Rectal smooth muscle tissue (tissue), 1 donor: ENCODE data around the gene KCNJ6.

Experiments used
- H3K27ac ChIP-seq: one replicate; pipeline ENCODE4 v1.7.0; 2013; ENCODE audit warnings: low read depth, low read length, inconsistent platforms
- H3K27me3 ChIP-seq: one replicate; pipeline ENCODE4 v1.7.0; 2013; ENCODE audit warnings: low read length; ENCODE audit not compliant: control insufficient read depth, insufficient read depth
- H3K36me3 ChIP-seq: one replicate; pipeline ENCODE4 v1.7.0; 2013; ENCODE audit warnings: low read length; ENCODE audit not compliant: control insufficient read depth, insufficient read depth
- H3K4me1 ChIP-seq: one replicate; pipeline ENCODE4 v1.7.0; 2013; ENCODE audit warnings: low read length; ENCODE audit not compliant: control insufficient read depth, insufficient read depth
- H3K4me3 ChIP-seq: one replicate; pipeline ENCODE4 v1.7.0; 2013; ENCODE audit warnings: low read length
- H3K9ac ChIP-seq: one replicate; pipeline ENCODE4 v1.7.0; 2013; ENCODE audit warnings: low read length

Gene KCNJ6

DNA sequence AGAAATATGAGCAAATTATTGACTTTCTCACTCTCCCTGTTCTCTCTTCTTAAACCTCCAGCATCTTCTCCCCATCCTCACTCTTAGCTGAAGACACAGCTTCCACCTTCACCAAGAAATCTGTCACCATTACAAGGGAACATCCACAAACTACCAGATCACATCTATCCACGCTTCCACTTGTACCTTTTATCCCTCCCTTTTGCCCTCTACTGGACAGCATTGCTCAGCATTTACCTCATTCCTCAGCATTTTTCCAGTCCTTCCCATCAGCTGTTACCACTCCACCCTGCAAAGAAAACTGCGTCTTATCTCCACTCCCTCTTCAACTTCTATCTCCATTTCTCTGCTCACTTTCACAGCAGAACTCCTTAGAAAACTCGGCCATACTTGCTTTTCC, 42.6 kb downstream of the KCNJ6 start:
- Histone ChIP-seq H3K36me3 (no peaks in the 10 kb centered on the region), H3K4me3 (no peak overlapping the region), H3K9ac (no peak overlapping the region), H3K27ac (no peak overlapping the region), H3K27me3 (peaks cover 2% of the 10 kb centered on the region), H3K4me1 (no peaks in the 10 kb centered on the region)

DNA sequence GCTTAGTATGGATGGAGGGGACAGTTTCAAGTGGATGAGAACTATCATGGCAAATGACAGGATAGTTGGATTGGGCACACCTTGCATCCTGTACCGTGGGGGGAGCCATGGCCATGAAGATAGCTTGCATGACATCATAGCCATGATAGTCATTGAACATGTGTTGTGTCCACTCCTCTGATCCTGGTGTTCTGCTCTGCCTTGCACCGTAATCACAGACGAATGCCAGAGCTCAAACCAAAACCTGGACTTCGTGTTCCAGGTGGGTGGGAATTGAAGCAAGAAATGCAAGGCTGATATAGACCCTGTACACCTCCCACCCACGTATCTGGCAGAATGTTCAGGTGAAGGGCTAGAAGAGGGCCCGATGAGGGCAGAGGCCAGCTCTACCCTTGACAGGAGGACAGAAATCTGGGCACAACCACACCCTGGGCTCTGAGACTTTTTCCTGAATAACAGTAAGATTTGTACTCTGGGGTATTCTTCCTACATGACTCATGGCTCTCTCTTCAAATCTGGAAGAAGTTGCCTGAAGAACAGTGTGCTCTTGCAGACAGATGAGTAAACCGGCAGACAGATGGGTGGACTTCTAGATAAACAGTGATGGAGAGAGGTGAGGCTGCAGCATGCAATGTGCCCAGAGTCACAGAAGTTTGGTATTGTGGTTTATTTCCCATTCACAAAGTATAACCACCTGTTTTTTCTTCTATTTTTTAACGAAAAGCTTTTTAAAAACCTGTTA, 45.0 kb downstream of the KCNJ6 start:
- H3K4me3 ChIP-seq, result no peak overlapping the region
- no peak overlapping the region for H3K9ac ChIP-seq
- peaks cover 2% of the 10 kb centered on the region for H3K27me3 ChIP-seq
- no peaks in the 10 kb centered on the region for H3K36me3 ChIP-seq
- H3K4me1 ChIP-seq, result no peaks in the 10 kb centered on the region
- no peak overlapping the region for H3K27ac ChIP-seq

DNA sequence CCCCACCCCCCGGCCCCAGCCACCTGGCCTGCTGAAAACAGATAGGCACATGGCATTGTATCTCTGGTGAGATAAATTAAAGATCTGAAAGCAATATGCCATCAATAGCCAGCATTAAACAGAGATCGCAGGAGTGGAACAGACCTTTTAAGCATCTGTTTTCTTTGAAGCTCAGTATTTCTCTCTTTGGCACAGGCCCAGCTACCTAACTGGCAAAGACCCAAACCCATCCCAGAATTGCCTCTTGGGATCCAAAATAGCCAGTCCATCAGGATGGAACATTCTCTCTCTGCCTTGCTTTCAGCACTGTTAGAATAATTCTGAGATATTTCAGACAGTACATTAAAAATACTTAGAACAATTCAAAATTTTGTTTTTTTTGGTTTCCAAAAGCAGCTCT, 46.0 kb downstream of the KCNJ6 start:
- no peak overlapping the region for H3K27ac ChIP-seq
- H3K9ac ChIP-seq, result no peak overlapping the region
- peaks cover 2% of the 10 kb centered on the region for H3K27me3 ChIP-seq
- H3K4me1 ChIP-seq, result no peaks in the 10 kb centered on the region
- no peak overlapping the region for H3K4me3 ChIP-seq
- no peaks in the 10 kb centered on the region for H3K36me3 ChIP-seq

DNA sequence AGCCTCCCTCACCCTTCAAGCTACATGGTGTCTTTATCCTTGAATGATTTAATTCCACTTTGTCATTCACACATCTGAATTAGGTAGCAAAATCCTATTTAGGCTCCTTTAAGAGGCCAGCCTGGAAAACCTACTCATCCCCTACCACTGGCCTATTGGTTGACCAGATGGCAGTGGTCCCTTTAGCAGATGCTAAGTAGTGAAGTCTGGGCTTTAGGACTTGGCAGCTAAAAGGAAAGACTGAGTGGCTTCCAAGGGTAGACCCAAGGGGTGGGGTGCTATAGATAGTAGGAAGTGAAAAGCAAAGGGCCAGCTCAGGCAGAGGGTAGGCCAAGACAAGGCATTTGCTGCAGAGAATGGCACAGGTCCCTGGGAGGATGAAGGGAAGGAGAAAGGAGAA, 46.6 kb downstream of the KCNJ6 start:
- H3K9ac ChIP-seq, result no peak overlapping the region
- no peak overlapping the region for H3K4me3 ChIP-seq
- no peaks in the 10 kb centered on the region for H3K36me3 ChIP-seq
- peaks cover 2% of the 10 kb centered on the region for H3K27me3 ChIP-seq
- no peak overlapping the region for H3K27ac ChIP-seq
- H3K4me1 ChIP-seq, result no peaks in the 10 kb centered on the region

DNA sequence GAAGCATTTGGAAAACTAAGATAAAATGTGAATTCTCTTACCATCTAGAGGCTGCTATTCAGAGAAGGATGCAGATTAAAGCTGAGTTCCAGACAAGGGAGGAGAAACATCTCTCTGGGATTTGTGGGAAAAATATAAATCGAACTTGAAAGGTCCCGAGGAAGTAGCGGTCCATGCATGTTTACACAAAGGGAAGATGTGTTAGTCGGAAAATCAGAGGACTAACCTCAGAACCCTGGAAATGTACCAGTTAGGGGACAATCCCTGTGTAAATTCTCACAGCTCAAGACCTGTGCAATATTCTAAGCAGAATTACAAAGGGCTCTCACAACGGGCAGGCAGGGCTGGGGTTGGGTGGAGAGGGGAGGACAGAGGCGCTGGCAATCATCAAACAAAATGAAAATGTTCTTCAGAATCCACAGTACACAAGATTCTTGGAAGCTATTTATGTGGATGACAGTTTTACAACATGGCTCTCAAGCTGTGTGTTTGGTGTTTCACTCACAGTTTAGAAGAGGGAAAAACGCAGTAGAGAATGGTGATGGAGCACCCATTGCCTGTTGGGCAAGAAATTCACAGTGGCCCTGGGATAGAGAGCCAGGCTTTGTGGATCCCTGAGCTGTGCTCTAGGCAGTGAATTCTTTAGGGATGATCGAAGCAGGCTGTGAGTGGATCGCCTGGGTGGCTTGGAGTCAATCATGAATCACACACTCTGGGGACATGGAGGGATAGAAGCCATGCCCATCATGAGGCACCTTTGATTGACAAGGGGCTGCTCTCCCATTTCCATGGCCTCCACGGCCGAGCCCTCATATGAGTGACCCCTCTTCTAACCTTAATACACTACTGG, 47.6 kb downstream of the KCNJ6 start:
- no peak overlapping the region for H3K27ac ChIP-seq
- no peak overlapping the region for H3K4me3 ChIP-seq
- no peak overlapping the region for H3K9ac ChIP-seq
- H3K36me3 ChIP-seq, result no peaks in the 10 kb centered on the region
- H3K4me1 ChIP-seq, result no peaks in the 10 kb centered on the region
- H3K27me3 ChIP-seq, result peaks cover 2% of the 10 kb centered on the region

DNA sequence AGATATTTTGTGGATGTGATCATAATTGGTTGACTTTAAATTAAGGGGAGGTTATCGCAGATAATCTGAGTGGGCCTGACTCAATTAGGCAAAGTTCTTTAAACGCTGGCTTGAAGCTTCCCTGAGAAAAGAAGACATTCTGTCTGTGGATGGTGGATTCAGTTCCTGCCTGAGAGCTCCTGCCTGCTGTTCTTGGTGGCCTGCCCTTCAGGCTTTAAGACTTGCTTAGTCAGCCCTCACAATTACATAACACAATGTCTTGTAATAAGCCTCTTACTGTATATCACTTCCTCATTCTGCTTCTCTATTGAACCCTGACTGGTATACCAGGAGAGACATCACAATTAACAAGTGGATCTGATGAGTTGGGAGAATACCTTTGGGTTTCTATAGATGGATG, 50.2 kb downstream of the KCNJ6 start:
- Histone ChIP-seq H3K4me3 (no peak overlapping the region), H3K27me3 (no peaks in the 10 kb centered on the region), H3K36me3 (no peaks in the 10 kb centered on the region), H3K4me1 (no peaks in the 10 kb centered on the region), H3K27ac (no peak overlapping the region), H3K9ac (no peak overlapping the region)

DNA sequence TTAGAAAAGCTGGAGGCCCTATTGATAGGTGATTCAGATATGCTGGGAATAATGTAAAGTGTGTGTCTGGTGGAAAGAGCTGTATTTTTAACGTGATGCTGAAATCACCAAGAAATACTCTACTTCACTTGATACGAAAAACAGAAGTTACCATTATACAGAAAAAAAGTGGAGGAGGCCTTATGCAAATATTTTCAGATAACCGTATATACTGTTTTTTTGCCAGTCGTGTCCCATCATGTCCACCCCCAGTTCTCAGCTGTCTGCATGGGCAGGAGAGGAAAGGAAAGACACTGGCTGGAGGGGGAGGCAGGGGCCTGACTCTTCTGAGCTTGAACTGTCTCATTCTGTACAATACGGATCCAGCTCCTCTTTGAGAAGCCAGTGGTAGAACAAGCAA, 51.1 kb downstream of the KCNJ6 start:
- Histone ChIP-seq H3K36me3 (no peaks in the 10 kb centered on the region), H3K27ac (no peak overlapping the region), H3K9ac (no peak overlapping the region), H3K4me3 (no peak overlapping the region), H3K4me1 (no peaks in the 10 kb centered on the region), H3K27me3 (no peaks in the 10 kb centered on the region)

DNA sequence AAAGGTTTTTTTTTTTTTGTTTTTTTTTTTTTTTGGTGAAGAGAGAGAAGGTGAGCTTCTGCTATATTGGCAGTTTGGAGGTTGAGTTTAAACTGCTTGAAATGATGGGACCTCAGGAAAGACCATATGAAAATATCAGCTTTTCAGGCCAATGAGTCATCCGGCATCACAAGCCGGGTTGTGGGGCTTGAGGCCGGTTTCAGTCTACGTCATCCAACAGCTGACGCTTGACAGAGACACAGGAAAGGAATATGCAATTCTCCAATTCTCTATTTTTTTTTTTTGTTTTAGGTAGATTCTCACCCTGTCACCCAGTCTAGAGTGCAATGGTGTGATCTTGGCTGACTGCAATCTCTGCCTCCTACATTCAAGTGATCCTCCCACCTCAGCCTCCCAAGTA, 52.4 kb downstream of the KCNJ6 start:
- H3K9ac ChIP-seq, result no peak overlapping the region
- no peak overlapping the region for H3K4me3 ChIP-seq
- no peaks in the 10 kb centered on the region for H3K27me3 ChIP-seq
- H3K4me1 ChIP-seq, result no peaks in the 10 kb centered on the region
- H3K36me3 ChIP-seq, result no peaks in the 10 kb centered on the region
- no peak overlapping the region for H3K27ac ChIP-seq

DNA sequence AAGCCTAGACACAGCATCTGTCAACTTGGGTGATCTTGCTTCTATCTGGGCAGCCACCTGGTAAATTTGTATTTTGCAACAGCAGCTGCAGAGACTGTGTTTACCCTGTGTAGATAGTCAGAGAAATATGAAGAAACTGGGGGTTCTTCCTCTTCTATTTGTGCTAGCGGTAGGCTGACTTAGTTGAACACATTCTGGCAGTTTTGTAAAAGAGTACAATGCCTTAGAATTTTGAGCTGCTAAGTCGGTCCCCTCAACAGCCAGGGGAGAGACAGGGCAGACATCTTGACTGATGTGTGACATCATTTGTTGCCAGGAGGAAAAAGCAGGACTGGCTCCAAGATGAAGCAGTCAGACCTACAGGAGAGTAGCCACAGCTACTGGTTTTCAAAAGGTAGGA, 53.7 kb downstream of the KCNJ6 start:
- Histone ChIP-seq H3K4me3 (no peak overlapping the region), H3K27ac (no peak overlapping the region), H3K4me1 (no peaks in the 10 kb centered on the region), H3K9ac (no peak overlapping the region), H3K36me3 (no peaks in the 10 kb centered on the region), H3K27me3 (no peaks in the 10 kb centered on the region)

DNA sequence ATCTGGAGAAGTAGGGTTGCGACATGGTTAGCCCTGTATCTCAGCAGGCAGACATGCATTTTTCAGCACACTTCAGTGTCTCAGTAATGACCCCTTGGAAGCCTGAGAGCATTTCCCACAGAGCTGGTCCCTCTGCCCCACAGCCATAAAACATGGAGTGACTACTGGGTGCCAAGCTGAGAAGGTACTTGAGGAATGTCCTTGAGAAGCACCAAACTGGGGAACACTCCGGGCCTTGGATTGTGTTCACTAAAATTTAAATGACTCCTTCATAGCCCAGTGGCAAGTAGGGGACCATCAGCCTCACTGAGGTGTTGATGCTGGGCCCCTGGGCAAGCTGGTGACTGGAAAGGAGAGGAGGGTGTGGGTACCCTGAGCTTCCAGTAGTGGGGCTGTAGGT, 54.7 kb downstream of the KCNJ6 start:
- H3K36me3 ChIP-seq, result no peaks in the 10 kb centered on the region
- H3K4me1 ChIP-seq, result no peaks in the 10 kb centered on the region
- H3K9ac ChIP-seq, result no peak overlapping the region

DNA sequence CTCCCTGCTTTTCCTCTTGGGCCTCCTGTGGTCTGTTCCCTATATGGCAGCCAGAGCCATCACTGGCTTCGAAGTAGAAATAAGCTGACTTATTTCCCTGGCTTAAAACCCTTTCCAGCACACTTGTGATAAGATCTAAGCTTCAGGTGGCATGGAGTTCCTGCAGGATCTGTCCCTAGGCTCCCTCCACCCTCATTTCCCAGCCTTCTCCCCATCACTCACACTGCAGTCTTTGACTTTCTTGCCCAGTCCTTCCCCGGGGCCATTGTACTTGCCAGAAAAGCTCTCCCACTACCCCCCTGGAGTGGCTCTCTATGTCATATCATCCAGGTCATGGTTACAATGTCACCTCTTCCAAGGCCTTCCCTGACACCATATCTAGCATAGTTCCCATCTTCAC, 55.8 kb downstream of the KCNJ6 start:
- no peak overlapping the region for H3K27ac ChIP-seq
- no peaks in the 10 kb centered on the region for H3K4me1 ChIP-seq
- H3K9ac ChIP-seq, result no peak overlapping the region
- H3K36me3 ChIP-seq, result no peaks in the 10 kb centered on the region
- no peaks in the 10 kb centered on the region for H3K27me3 ChIP-seq
- H3K4me3 ChIP-seq, result no peak overlapping the region

More for the DNA sequence above, 54.7 kb downstream of the KCNJ6 start:
- H3K4me3 ChIP-seq, result no peak overlapping the region
- H3K27me3 ChIP-seq, result no peaks in the 10 kb centered on the region
- no peak overlapping the region for H3K27ac ChIP-seq

DNA sequence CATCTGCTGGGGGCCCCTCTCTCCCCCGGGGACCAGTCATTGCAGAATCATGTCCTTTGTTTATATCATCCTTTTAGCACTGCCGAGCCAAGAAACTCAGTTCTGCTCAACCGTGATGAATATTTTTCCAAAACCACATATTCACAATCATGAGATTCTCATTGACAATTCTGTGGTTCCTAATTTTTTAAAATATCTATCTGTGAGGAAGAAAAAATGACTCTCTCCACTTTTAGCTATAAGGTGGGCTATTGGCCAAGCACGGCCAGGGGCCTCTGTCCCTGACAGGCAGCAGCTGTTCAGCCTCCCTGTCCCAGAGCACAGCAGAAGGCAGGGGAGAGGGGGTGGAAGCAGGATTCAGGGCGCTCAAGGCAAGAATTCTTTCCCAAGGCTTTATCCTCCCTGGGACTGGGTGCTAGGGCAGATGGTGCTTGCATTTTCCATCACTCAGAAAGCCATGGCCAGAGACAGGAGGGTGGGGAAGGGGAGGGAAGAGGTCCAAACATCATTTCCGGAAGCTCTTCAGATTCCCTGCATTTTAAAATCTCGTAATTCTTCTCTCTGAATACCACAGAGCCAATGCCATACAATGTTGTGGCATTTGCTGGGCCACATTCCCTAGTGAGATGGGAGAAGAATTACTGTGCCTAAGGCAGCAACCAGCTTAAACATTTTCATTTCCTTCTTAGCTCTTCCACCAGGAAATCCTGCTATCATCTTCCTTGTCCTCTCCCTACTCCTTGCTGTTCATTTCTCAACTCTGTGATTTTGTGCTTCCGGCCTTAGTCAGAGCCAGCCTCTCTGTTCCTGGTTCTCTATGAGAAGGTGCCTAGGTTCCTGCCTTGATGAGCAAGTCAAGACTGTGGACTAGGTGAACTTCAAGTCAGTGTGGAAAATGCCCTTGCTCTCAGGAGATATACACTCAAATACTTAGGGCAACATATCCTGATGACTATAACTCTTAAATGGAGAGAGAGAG, 60.3 kb downstream of the KCNJ6 start:
- Histone ChIP-seq H3K9ac (no peak overlapping the region), H3K27me3 (no peaks in the 10 kb centered on the region), H3K4me3 (no peak overlapping the region), H3K36me3 (no peaks in the 10 kb centered on the region), H3K4me1 (no peaks in the 10 kb centered on the region), H3K27ac (no peak overlapping the region)
